ENCODE measurements around the gene MAPT.
"Not testable (repeated sequence)": the region's sequence is repeated elsewhere in the genome, so short reads cannot be mapped to it uniquely, and the experiment has no call there.

Gene MAPT

GRCh38 chr17:45861165-45861564 lies 33.2 kb upstream of the MAPT start:
- Histone ChIP-seq H3K9me3 (ENCODE audit: insufficient read depth, low read length) (peaks cover 6% of the 10 kb centered on the region; the same call in 1 of the 2 replicates), H3K36me3 (ENCODE audit: insufficient read depth, insufficient read length, low read length) (no peaks in the 10 kb centered on the region), H3K9ac (ENCODE audit: insufficient read length, low read depth) (no peak overlapping the region), H3K4me3 (ENCODE audit: insufficient read length, low read depth) (no peak overlapping the region), H3K27me3 (ENCODE audit: insufficient read depth, insufficient read length) (no peaks in the 10 kb centered on the region), H3K4me1 (ENCODE audit: insufficient read depth, insufficient read length) (no peaks in the 10 kb centered on the region)
- no peak for TF ChIP-seq YY1 (IDR thresholded peaks at IDR 0.05; ENCODE audit: insufficient read depth, insufficient read length)
- no peak for TF ChIP-seq ZNF274 (IDR thresholded peaks at IDR 0.05; ENCODE audit: low read depth, low read length)
- TF ChIP-seq SUZ12 (IDR thresholded peaks at IDR 0.05; ENCODE audit: extremely low read depth, insufficient read depth, insufficient read length), result no peak
- no peak for DNase-seq (ENCODE audit: low read depth, low spot score)

- not testable (repeated sequence) for DNase-seq (ENCODE audit: low read depth, low spot score); H3K27me3 ChIP-seq (ENCODE audit: insufficient read depth, insufficient read length); H3K36me3 ChIP-seq (ENCODE audit: insufficient read depth, insufficient read length, low read length); H3K4me3 ChIP-seq (ENCODE audit: insufficient read length, low read depth); H3K4me1 ChIP-seq (ENCODE audit: insufficient read depth, insufficient read length); H3K9me3 ChIP-seq (ENCODE audit: insufficient read depth, low read length); H3K9ac ChIP-seq (ENCODE audit: insufficient read length, low read depth)
Observed at GRCh38 chr17:45862127-45862526, 32.2 kb upstream of the MAPT start.

- no peak overlapping the region for H3K4me3 ChIP-seq (ENCODE audit: insufficient read length, low read depth)
- no peaks in the 10 kb centered on the region for H3K4me1 ChIP-seq (ENCODE audit: insufficient read depth, insufficient read length)
- DNase-seq (ENCODE audit: low read depth, low spot score), result no peak
- H3K27me3 ChIP-seq (ENCODE audit: insufficient read depth, insufficient read length), result no peaks in the 10 kb centered on the region
- H3K9me3 ChIP-seq (ENCODE audit: insufficient read depth, low read length), result peaks cover 6% of the 10 kb centered on the region
- TF ChIP-seq ZNF274 (IDR thresholded peaks at IDR 0.05; ENCODE audit: low read depth, low read length) (no peak), YY1 (IDR thresholded peaks at IDR 0.05; ENCODE audit: insufficient read depth, insufficient read length) (no peak), SUZ12 (IDR thresholded peaks at IDR 0.05; ENCODE audit: extremely low read depth, insufficient read depth, insufficient read length) (no peak)
- no peaks in the 10 kb centered on the region for H3K36me3 ChIP-seq (ENCODE audit: insufficient read depth, insufficient read length, low read length)
- H3K9ac ChIP-seq (ENCODE audit: insufficient read length, low read depth), result no peak overlapping the region
Observed at GRCh38 chr17:45863857-45864654, 30.3 kb upstream of the MAPT start.

DNA sequence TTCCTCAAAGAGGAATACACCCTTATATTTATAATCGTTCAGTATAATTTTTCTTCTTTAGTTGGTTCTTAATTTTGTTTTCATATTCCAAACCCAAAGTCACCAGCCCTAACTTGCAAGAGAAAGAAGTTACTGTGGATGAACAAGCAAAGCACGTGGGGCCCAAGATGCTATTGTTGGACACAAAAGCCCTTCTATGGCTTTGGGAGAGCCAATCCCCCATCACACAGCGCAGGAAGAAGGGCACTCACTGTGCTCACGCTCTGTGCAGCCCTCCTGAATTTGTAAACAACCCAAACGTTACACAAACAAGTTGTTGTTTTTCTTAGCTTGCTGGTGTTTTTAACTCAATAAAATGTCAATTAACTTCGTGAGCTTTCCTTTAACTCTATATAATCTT lies 27.2 kb upstream of the MAPT start:
- no peak overlapping the region for H3K4me3 ChIP-seq (ENCODE audit: insufficient read length, low read depth)
- no peak for DNase-seq (ENCODE audit: low read depth, low spot score)
- no peaks in the 10 kb centered on the region for H3K27me3 ChIP-seq (ENCODE audit: insufficient read depth, insufficient read length)
- no peaks in the 10 kb centered on the region for H3K4me1 ChIP-seq (ENCODE audit: insufficient read depth, insufficient read length)
- H3K9me3 ChIP-seq (ENCODE audit: insufficient read depth, low read length), result peaks cover 6% of the 10 kb centered on the region
- TF ChIP-seq YY1 (IDR thresholded peaks at IDR 0.05; ENCODE audit: insufficient read depth, insufficient read length), result no peak
- no peak for TF ChIP-seq ZNF274 (IDR thresholded peaks at IDR 0.05; ENCODE audit: low read depth, low read length)
- TF ChIP-seq SUZ12 (IDR thresholded peaks at IDR 0.05; ENCODE audit: extremely low read depth, insufficient read depth, insufficient read length), result no peak
- no peak overlapping the region for H3K9ac ChIP-seq (ENCODE audit: insufficient read length, low read depth)
- no peaks in the 10 kb centered on the region for H3K36me3 ChIP-seq (ENCODE audit: insufficient read depth, insufficient read length, low read length)

- Histone ChIP-seq H3K4me1 (ENCODE audit: insufficient read depth, insufficient read length) (no peaks in the 10 kb centered on the region), H3K4me3 (ENCODE audit: insufficient read length, low read depth) (no peak overlapping the region), H3K9me3 (ENCODE audit: insufficient read depth, low read length) (peaks cover 6% of the 10 kb centered on the region), H3K36me3 (ENCODE audit: insufficient read depth, insufficient read length, low read length) (no peaks in the 10 kb centered on the region), H3K9ac (ENCODE audit: insufficient read length, low read depth) (no peak overlapping the region), H3K27me3 (ENCODE audit: insufficient read depth, insufficient read length) (no peaks in the 10 kb centered on the region)
- TF ChIP-seq SUZ12 (IDR thresholded peaks at IDR 0.05; ENCODE audit: extremely low read depth, insufficient read depth, insufficient read length) (no peak), ZNF274 (IDR thresholded peaks at IDR 0.05; ENCODE audit: low read depth, low read length) (no peak), YY1 (IDR thresholded peaks at IDR 0.05; ENCODE audit: insufficient read depth, insufficient read length) (no peak)
- no peak for DNase-seq (ENCODE audit: low read depth, low spot score)
Observed at GRCh38 chr17:45867702-45868101, 26.7 kb upstream of the MAPT start.

DNA sequence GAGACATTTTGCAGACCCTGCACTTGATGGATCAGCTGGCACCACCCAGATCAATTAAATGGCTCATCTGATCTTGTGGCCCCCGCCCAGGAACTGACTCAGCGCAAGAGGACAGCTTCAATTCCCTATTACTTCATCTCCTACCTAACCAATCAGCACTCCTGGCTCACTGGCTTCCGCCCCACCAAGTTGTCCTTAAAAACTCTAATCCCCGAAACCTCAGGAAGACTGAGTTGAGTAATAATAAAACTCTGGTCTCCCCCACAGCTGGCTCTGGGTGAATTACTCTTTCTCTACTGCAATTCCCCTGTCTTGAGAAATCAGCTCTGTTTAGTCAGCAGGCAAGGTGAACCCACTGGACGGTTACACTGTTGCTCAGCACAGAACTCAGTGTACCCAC lies 26.1 kb upstream of the MAPT start:
- no peaks in the 10 kb centered on the region for H3K36me3 ChIP-seq (ENCODE audit: insufficient read depth, insufficient read length, low read length)
- TF ChIP-seq YY1 (IDR thresholded peaks at IDR 0.05; ENCODE audit: insufficient read depth, insufficient read length) (no peak), ZNF274 (IDR thresholded peaks at IDR 0.05; ENCODE audit: low read depth, low read length) (no peak), SUZ12 (IDR thresholded peaks at IDR 0.05; ENCODE audit: extremely low read depth, insufficient read depth, insufficient read length) (no peak)
- no peak overlapping the region for H3K4me3 ChIP-seq (ENCODE audit: insufficient read length, low read depth)
- DNase-seq (ENCODE audit: low read depth, low spot score), result no peak
- H3K27me3 ChIP-seq (ENCODE audit: insufficient read depth, insufficient read length), result no peaks in the 10 kb centered on the region
- no peak overlapping the region for H3K9ac ChIP-seq (ENCODE audit: insufficient read length, low read depth)
- H3K9me3 ChIP-seq (ENCODE audit: insufficient read depth, low read length), result peaks cover 6% of the 10 kb centered on the region
- H3K4me1 ChIP-seq (ENCODE audit: insufficient read depth, insufficient read length), result no peaks in the 10 kb centered on the region

DNA sequence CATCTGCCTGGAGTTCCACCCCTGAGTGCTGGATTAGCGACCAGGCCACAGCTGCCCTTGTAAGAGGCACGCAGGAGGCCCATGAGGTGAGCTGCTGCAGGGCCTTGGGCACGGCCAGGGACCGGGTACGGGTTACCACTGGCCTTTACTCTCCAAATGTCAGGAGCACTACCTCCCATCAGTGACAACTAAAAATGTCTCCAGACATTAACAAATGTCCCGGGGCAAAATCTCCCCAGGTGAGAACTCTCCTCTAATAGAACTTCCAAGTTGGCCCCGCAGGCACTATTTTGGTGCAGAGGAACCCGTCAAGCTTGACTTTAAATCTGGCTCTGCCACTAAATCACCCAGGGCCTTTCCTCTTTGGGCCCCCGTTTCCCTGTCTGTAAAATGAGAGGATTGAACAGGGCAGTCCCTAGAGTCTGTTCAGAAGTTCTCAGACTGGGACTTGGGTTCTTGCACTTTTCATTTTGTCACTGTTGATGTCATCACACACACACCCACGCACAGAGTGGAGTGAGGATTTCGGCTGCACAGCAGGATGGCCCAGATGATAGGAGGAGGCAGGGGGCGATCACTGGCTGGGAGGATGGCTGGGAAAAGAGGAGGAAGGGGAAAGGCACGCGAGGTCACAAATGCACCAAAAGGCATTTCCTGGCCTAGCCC lies 24.5 kb upstream of the MAPT start:
- TF ChIP-seq YY1 (IDR thresholded peaks at IDR 0.05; ENCODE audit: insufficient read depth, insufficient read length) (no peak), ZNF274 (IDR thresholded peaks at IDR 0.05; ENCODE audit: low read depth, low read length) (no peak), SUZ12 (IDR thresholded peaks at IDR 0.05; ENCODE audit: extremely low read depth, insufficient read depth, insufficient read length) (no peak)
- H3K27me3 ChIP-seq (ENCODE audit: insufficient read depth, insufficient read length), result no peaks in the 10 kb centered on the region
- DNase-seq (ENCODE audit: low read depth, low spot score), result no peak
- no peak overlapping the region for H3K4me3 ChIP-seq (ENCODE audit: insufficient read length, low read depth)
- H3K9me3 ChIP-seq (ENCODE audit: insufficient read depth, low read length), result peaks cover 6% of the 10 kb centered on the region
- no peaks in the 10 kb centered on the region for H3K36me3 ChIP-seq (ENCODE audit: insufficient read depth, insufficient read length, low read length)
- H3K9ac ChIP-seq (ENCODE audit: insufficient read length, low read depth), result no peak overlapping the region
- H3K4me1 ChIP-seq (ENCODE audit: insufficient read depth, insufficient read length), result no peaks in the 10 kb centered on the region

Data from NT2/D1 (cell line).